Right renal cortex interstitium (tissue), 3 donors: ENCODE measurements around the gene TESK2. TPM values are rescaled to one million over a fixed set of nuclear protein-coding genes. Genes with fewer than 3 reads are reported as not detected.
"Not testable (repeated sequence)": the region's sequence is repeated elsewhere in the genome, so short reads cannot be mapped to it uniquely, and the experiment has no call there.

ENCODE experiments used
- DNase-seq, 3 donors: peaks; one replicate each; pipeline ENCODE4 v3.0.0-alpha.2; 2013; ENCODE audit warnings: low read depth in 3 of 3, low spot score in 2 of 3
- polyA plus RNA-seq, 3 donors: library from polyadenylated mRNA; unstranded; fragments of 120-200 nt; gene quantifications; one replicate each; pipeline ENCODE4 v1.2.1, GENCODE V29; 2013; ENCODE audit not compliant: insufficient read length in 3 of 3

TESK2 gene
- 1 to 10 TPM; 6.1 to 7.8 (median 6.5) TPM for polyA plus RNA-seq

- DNase-seq: peak; percentile 98 to 99 (median 98)
Observed at GRCh38 chr1:45490626-45491486, at the start of gene TESK2. Gene TESK2, minus strand, starts transcription at chr1:45491163. Its CDS starts 33,378 bp downstream, at chr1:45457785.

- DNase-seq: no peak
Observed at GRCh38 chr1:45536886-45537285, 45.9 kb upstream of the TESK2 start.

- DNase-seq: no peak
Observed at GRCh38 chr1:45535988-45536766, 45.2 kb upstream of the TESK2 start.

- no peak for DNase-seq
Observed at GRCh38 chr1:45531873-45532272, 40.9 kb upstream of the TESK2 start.

- no peak for DNase-seq
Observed at GRCh38 chr1:45530632-45531135, 39.7 kb upstream of the TESK2 start.

- no peak for DNase-seq
Observed at GRCh38 chr1:45526135-45526644, 35.2 kb upstream of the TESK2 start.

GRCh38 chr1:45523975-45524374, 33.0 kb upstream of the TESK2 start:
- not testable (repeated sequence) for DNase-seq

GRCh38 chr1:45523516-45523915, 32.6 kb upstream of the TESK2 start:
- not testable (repeated sequence) for DNase-seq

- DNase-seq: peak in 1 of 3 donors; percentile 27
Observed at GRCh38 chr1:45522324-45523104, 31.6 kb upstream of the TESK2 start.

GRCh38 chr1:45521413-45522323, 30.7 kb upstream of the TESK2 start, which contains the start of gene PRDX1:
Gene PRDX1, minus strand, starts transcription at chr1:45521884. Its CDS starts 2,841 bp downstream, at chr1:45519043.
- peak; percentile 87 to 95 (median 95) for DNase-seq

GRCh38 chr1:45519774-45520173, 28.8 kb upstream of the TESK2 start:
- DNase-seq: not testable (repeated sequence)

- no peak for DNase-seq
Observed at GRCh38 chr1:45518910-45519309, 27.9 kb upstream of the TESK2 start.

GRCh38 chr1:45518366-45518765, 27.4 kb upstream of the TESK2 start:
- not testable (repeated sequence) for DNase-seq

- no peak for DNase-seq
Observed at GRCh38 chr1:45516465-45516864, 25.5 kb upstream of the TESK2 start.

- no peak for DNase-seq
Observed at GRCh38 chr1:45516036-45516435, 25.1 kb upstream of the TESK2 start.

GRCh38 chr1:45513532-45514260, 22.7 kb upstream of the TESK2 start:
- DNase-seq: not testable (repeated sequence)

GRCh38 chr1:45512641-45513054, 21.7 kb upstream of the TESK2 start:
- DNase-seq: peak in 1 of 3 donors; percentile 49

GRCh38 chr1:45510972-45511527, 20.1 kb upstream of the TESK2 start:
- no peak for DNase-seq
